HCT116 (cell line): ENCODE measurements around the gene CACNG8. TPM values are rescaled to one million over a fixed set of nuclear protein-coding genes. Genes with fewer than 3 reads are reported as not detected.

Experiments used
- ATAC-seq: fragments of 200-7000 bp; cut with Tn5 transposase; 2 replicates; pipeline ENCODE4 v1.9.1; 2020; ENCODE audit warnings: mild to moderate bottlenecking, moderate library complexity
- BruUV-seq: library from RNA; stranded (reverse); fragments of 400-500 nt; replicated peaks from 2 replicates; lab custom pipeline; 2021; lab: Mats Ljungman, UMichigan
- CTCF ChIA-PET: fragments of 300-600 bp; sonication (Branson Sonifier 250); formaldehyde crosslinking; loops from one replicate; lab custom pipeline; 2021; ENCODE audit warnings: antibody characterized with exemption; lab: Charles Lee
- POLR2A ChIA-PET: fragments of 300-600, 350-600 bp; sonication (Branson Sonifier 250); formaldehyde crosslinking; loops from one replicate; lab custom pipeline; 2021; ENCODE audit warnings: antibody characterized with exemption; lab: Charles Lee
- RAD21 ChIA-PET, 2 experiments: fragments of 300-600 bp; sonication (Branson Sonifier 250); formaldehyde crosslinking; loops; one replicate each; lab custom pipeline; 2023; ENCODE audit warnings: low total read pairs in 2 of 2; ENCODE audit not compliant: uncharacterized antibody in 2 of 2, unreplicated experiment in 2 of 2, low non-redundant PET in 1 of 2; lab: Charles Lee
- DNase-seq: peaks from one replicate; pipeline ENCODE4 v3.0.0-alpha.2; 2010; ENCODE audit warnings: low read depth, low spot score
- H2AFZ ChIP-seq: fragments of 200-600 bp; shearing (Covaris generic), sonication (generic); 2 replicates; pipeline ENCODE4 v1.6.1; 2017; ENCODE audit warnings: low read depth, mixed run types, mixed read lengths, antibody characterized with exemption, low read length; ENCODE audit not compliant: poor library complexity, severe bottlenecking
- H3K27ac ChIP-seq: 2 replicates; pipeline ENCODE4 v1.5.1; 2012; ENCODE audit warnings: low read depth, low read length
- H3K27me3 ChIP-seq: fragments of 200-600 bp; sonication (generic); 2 replicates; pipeline ENCODE4 v1.6.1; 2016; ENCODE audit warnings: mixed run types, low read length, mixed read lengths; ENCODE audit not compliant: insufficient read depth
- H3K36me3 ChIP-seq, 2 experiments: fragments of 200-500 bp in 1 of 2; fragments of 200-600 bp in 1 of 2; sonication (Bioruptor generic) in 1 of 2; sonication (generic) in 1 of 2; 2 replicates each; pipeline versions ENCODE4 v1.5.1 to v1.6.1; 2014 to 2016; ENCODE audit warnings: low read length in 2 of 2, inconsistent platforms in 1 of 2, mixed read lengths in 1 of 2, mixed run types in 1 of 2; ENCODE audit not compliant: insufficient read depth in 2 of 2, control insufficient read depth in 1 of 2
- H3K4me1 ChIP-seq, 2 experiments: fragments of 200-600 bp in 1 of 2; sonication (generic) in 1 of 2; 2 replicates each; pipeline versions ENCODE4 v1.5.1 to v1.6.1; 2012 to 2017; ENCODE audit warnings: low read length in 2 of 2, inconsistent platforms in 1 of 2, mild to moderate bottlenecking in 1 of 2, mixed read lengths in 1 of 2, mixed run types in 1 of 2, moderate library complexity in 1 of 2; ENCODE audit not compliant: insufficient read depth in 2 of 2, control insufficient read depth in 1 of 2
- H3K4me2 ChIP-seq: fragments of 200-600 bp; sonication (generic); 2 replicates; pipeline ENCODE4 v1.6.1; 2017; ENCODE audit warnings: mixed run types, low read length, mixed read lengths
- H3K4me3 ChIP-seq, 2 experiments: fragments of 200-600 bp in 1 of 2; sonication (generic) in 1 of 2; replicated peaks in 1 of 2; 2 replicates each; pipeline ENCODE4 v1.5.1; 2011 to 2016; ENCODE audit warnings: low read length in 2 of 2, control low read depth in 1 of 2, low read depth in 1 of 2, mild to moderate bottlenecking in 1 of 2, mixed read lengths in 1 of 2, mixed run types in 1 of 2
- H3K79me2 ChIP-seq: fragments of 200-600 bp; sonication (generic); 2 replicates; pipeline ENCODE4 v1.6.1; 2017; ENCODE audit warnings: mild to moderate bottlenecking, mixed run types, low read length, moderate library complexity, mixed read lengths; ENCODE audit not compliant: insufficient read depth
- H3K9ac ChIP-seq: fragments of 200-600 bp; sonication (generic); 2 replicates; pipeline ENCODE4 v1.6.1; 2016; ENCODE audit warnings: low read length, mixed read lengths
- H3K9me2 ChIP-seq: fragments of 200-600 bp; sonication (generic), shearing (Covaris generic); 2 replicates; pipeline ENCODE4 v1.6.1; 2017; ENCODE audit warnings: mixed run types, mild to moderate bottlenecking, moderate library complexity; ENCODE audit not compliant: insufficient read depth
- H3K9me3 ChIP-seq, 2 experiments: fragments of 200-500 bp in 1 of 2; fragments of 200-600 bp in 1 of 2; sonication (Bioruptor generic) in 1 of 2; sonication (generic) in 1 of 2; 2 replicates each; pipeline ENCODE4 v1.6.1; 2014 to 2017; ENCODE audit warnings: low read length in 2 of 2, mixed read lengths in 2 of 2, inconsistent platforms in 1 of 2, low read depth in 1 of 2, mild to moderate bottlenecking in 1 of 2, mixed run types in 1 of 2, moderate library complexity in 1 of 2; ENCODE audit not compliant: control insufficient read depth in 1 of 2, insufficient read depth in 1 of 2
- H4K20me1 ChIP-seq: fragments of 200-600 bp; sonication (generic), shearing (Covaris generic); 2 replicates; pipeline ENCODE4 v1.6.1; 2017; ENCODE audit warnings: mixed run types, mild to moderate bottlenecking, moderate library complexity; ENCODE audit not compliant: insufficient read depth
- SP1 ChIP-seq: IDR thresholded peaks from 2 replicates; pipeline ENCODE4 v1.6.1; 2012; ENCODE audit warnings: low read depth
- TCF7L2 ChIP-seq: IDR thresholded peaks from 2 replicates; pipeline ENCODE4 v1.7.0; 2011; ENCODE audit warnings: borderline replicate concordance, inconsistent platforms; ENCODE audit not compliant: insufficient read depth, insufficient read length; ENCODE audit errors: extremely low read depth
- intact Hi-C: fragments of 100-400 bp; cut with micrococcal nuclease; formaldehyde crosslinking; loops from 2 replicates; pipeline ENCODE4 v1.10.0; 2022
- total RNA-seq: library from RNA; stranded (reverse); gene quantifications from one replicate; pipeline ENCODE4 v1.2.1, GENCODE V29; 2021; ENCODE audit not compliant: unreplicated experiment
- TF ChIP-seq, protein P1 (sequence below), 3 experiments: fragments of 200-600 bp in 1 of 3; sonication (generic) in 1 of 3; IDR thresholded peaks in 2 of 3; conservative IDR thresholded peaks in 1 of 3; 2 replicates each; pipeline ENCODE4 v1.5.1; 2012 to 2017; ENCODE audit warnings: low read depth in 2 of 3, low read length in 2 of 3, antibody characterized with exemption in 1 of 3, borderline replicate concordance in 1 of 3, control low read depth in 1 of 3, mild to moderate bottlenecking in 1 of 3, mixed read lengths in 1 of 3, mixed run types in 1 of 3, moderate library complexity in 1 of 3; ENCODE audit not compliant: insufficient read depth in 1 of 3
- TF ChIP-seq, protein P2 (sequence below): IDR thresholded peaks from 2 replicates; pipeline ENCODE4 v1.6.1; 2012; ENCODE audit warnings: low read depth

CACNG8 gene
- total RNA-seq, 1 experiment from 2014 or later, result 0.93 TPM

DNA sequence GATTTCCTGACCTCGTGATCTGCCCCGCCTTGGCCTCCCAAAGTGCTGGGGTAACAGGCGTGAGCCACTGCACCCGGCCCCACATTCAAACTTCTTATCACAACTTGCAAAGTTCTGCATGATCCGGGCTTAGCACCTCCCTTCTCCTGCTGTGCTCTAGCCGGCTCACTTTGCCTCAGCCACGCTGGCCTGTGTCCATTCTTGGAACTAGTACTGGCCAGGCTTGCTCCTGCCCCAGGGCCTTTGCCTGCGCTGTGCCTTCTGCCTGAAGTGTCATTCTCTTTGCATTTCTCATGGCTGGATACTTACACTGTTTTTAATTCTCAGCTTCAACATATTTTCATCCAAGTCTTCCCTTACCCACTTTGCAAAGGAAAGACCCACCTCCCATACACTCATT lies 58.6 kb downstream of the CACNG8 start:
- H3K27me3 ChIP-seq, result no peaks in the 10 kb centered on the region
- RAD21 ChIA-PET, result no interaction called here
- TF ChIP-seq, protein P1, sequence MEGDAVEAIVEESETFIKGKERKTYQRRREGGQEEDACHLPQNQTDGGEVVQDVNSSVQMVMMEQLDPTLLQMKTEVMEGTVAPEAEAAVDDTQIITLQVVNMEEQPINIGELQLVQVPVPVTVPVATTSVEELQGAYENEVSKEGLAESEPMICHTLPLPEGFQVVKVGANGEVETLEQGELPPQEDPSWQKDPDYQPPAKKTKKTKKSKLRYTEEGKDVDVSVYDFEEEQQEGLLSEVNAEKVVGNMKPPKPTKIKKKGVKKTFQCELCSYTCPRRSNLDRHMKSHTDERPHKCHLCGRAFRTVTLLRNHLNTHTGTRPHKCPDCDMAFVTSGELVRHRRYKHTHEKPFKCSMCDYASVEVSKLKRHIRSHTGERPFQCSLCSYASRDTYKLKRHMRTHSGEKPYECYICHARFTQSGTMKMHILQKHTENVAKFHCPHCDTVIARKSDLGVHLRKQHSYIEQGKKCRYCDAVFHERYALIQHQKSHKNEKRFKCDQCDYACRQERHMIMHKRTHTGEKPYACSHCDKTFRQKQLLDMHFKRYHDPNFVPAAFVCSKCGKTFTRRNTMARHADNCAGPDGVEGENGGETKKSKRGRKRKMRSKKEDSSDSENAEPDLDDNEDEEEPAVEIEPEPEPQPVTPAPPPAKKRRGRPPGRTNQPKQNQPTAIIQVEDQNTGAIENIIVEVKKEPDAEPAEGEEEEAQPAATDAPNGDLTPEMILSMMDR (IDR thresholded peaks at IDR 0.05 in 2 of 3, conservative IDR thresholded peaks at IDR 0.05 in 1 of 3; ENCODE audit: borderline replicate concordance in 1 of 3, insufficient read depth in 1 of 3, low read depth in 2 of 3, low read length in 2 of 3), result no peak
- TF ChIP-seq TCF7L2 (no peak), SP1 (no peak)
- TF ChIP-seq, protein P2, sequence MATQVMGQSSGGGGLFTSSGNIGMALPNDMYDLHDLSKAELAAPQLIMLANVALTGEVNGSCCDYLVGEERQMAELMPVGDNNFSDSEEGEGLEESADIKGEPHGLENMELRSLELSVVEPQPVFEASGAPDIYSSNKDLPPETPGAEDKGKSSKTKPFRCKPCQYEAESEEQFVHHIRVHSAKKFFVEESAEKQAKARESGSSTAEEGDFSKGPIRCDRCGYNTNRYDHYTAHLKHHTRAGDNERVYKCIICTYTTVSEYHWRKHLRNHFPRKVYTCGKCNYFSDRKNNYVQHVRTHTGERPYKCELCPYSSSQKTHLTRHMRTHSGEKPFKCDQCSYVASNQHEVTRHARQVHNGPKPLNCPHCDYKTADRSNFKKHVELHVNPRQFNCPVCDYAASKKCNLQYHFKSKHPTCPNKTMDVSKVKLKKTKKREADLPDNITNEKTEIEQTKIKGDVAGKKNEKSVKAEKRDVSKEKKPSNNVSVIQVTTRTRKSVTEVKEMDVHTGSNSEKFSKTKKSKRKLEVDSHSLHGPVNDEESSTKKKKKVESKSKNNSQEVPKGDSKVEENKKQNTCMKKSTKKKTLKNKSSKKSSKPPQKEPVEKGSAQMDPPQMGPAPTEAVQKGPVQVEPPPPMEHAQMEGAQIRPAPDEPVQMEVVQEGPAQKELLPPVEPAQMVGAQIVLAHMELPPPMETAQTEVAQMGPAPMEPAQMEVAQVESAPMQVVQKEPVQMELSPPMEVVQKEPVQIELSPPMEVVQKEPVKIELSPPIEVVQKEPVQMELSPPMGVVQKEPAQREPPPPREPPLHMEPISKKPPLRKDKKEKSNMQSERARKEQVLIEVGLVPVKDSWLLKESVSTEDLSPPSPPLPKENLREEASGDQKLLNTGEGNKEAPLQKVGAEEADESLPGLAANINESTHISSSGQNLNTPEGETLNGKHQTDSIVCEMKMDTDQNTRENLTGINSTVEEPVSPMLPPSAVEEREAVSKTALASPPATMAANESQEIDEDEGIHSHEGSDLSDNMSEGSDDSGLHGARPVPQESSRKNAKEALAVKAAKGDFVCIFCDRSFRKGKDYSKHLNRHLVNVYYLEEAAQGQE, result no peak
- no peak overlapping the region for H3K27ac ChIP-seq
- no peak for DNase-seq
- CTCF ChIA-PET, result interaction anchor here (1.2 to 2.1 kb wide), 3 partner anchors 9 to 228 kb away, joined by 5 to 7 read pairs (median 6); no protein-coding TSS in a partner anchor
- no peak for ATAC-seq
- H4K20me1 ChIP-seq, result no peaks in the 10 kb centered on the region
- H3K9ac ChIP-seq, result no peak overlapping the region
- POLR2A ChIA-PET, result no interaction called here
- no peaks in the 10 kb centered on the region for H3K9me2 ChIP-seq
- no peak overlapping the region for H3K4me3 ChIP-seq
- no peaks in the 10 kb centered on the region for H3K79me2 ChIP-seq
- no TSS peak for BruUV-seq
- no peaks in the 10 kb centered on the region for H3K9me3 ChIP-seq
- H2AFZ ChIP-seq, result no peak overlapping the region
- intact Hi-C loops, result loop anchor here (5.0 kb wide), 1 partner anchor 114 kb away; the partner anchor contains the start of gene CACNG7
- H3K4me1 ChIP-seq, result peaks cover 12 to 25% of the 10 kb centered on the region in 2 experiments
- no peak overlapping the region for H3K4me2 ChIP-seq
- no peaks in the 10 kb centered on the region for H3K36me3 ChIP-seq
